Cerebellar nuclear complex (tissue), 1 donor: ENCODE results near the gene MCF2L2.

Experiments
- DNase-seq, 2 experiments: peaks; one replicate each; lab custom pipeline; 2025; lab: John Stamatoyannopoulos, UW

Gene MCF2L2

GRCh38 chr3:183265834-183266417 is 162.5 kb downstream of the MCF2L2 start:
- DNase-seq, result no peak

DNA sequence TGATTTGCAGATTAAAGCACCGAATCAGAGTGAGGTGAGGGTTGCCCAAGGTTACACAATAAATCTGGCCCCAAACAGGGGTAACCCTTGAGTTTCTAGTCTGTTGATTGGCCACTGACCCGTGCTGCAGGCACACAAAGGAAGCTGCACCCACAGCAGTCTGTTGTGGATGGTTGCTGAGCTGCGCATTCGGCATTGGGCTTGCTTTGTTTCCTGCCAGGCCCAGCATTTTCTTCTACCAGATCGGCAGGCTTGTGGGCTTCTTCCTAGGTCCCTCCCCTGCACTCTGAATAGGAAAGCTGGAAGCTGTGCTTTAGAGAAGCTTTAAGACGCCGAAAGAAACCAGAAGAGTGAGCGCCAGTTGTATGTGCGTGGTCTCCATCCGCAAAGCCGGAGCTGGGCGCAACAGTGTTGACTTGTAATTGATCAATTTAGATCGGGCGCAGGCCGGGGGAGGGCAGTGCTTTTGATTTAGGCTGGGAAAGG is 163.2 kb downstream of the MCF2L2 start:
- no peak for DNase-seq

DNA sequence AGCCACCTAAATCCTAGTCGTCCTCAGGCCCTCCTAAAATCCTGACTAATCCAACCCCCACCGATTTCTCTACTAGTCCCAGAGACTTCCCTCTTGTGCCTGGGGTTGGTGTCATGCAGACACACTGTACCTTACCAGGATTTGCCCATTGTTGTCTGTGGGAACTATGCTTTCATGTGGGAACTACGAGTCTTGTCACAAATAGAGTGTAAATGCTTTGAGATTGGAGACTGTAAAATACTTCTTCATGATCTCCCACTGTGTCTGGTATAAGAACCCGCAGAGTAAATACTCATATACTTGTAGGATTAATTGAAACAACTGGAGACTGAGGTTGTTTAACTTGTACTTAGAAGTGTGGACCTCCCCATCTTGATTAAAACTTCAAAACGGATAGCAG is 164.2 kb downstream of the MCF2L2 start:
- no peak for DNase-seq

- no peak for DNase-seq
Observed at GRCh38 chr3:183262875-183263378, 165.5 kb downstream of the MCF2L2 start.

DNA sequence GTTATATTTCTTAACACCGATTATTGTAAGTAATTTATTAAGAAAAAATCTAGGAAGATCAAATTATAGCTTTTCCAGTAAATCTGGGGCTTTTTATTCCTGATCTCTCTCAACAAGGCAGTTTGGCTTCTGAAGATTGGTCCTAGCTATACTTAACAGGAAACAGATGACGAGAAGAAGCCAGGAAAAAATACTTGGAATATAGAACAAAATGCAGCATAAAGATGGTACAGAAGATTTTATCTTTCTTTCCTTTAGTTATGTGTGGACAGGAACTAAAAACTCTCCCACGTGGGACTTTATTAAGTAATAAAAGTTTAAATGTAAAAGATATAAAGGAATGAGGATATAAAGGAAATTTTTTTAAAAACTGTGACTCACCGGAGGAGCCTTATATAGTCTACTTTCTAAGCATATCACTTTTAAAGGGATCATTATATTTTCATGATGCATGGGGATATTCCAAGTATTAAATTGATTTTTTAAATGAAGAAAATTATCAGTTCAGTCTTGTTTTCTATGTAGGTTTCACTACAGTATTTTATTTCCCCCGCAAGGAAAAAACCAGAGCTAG is 167.2 kb downstream of the MCF2L2 start:
- DNase-seq, result no peak

DNA sequence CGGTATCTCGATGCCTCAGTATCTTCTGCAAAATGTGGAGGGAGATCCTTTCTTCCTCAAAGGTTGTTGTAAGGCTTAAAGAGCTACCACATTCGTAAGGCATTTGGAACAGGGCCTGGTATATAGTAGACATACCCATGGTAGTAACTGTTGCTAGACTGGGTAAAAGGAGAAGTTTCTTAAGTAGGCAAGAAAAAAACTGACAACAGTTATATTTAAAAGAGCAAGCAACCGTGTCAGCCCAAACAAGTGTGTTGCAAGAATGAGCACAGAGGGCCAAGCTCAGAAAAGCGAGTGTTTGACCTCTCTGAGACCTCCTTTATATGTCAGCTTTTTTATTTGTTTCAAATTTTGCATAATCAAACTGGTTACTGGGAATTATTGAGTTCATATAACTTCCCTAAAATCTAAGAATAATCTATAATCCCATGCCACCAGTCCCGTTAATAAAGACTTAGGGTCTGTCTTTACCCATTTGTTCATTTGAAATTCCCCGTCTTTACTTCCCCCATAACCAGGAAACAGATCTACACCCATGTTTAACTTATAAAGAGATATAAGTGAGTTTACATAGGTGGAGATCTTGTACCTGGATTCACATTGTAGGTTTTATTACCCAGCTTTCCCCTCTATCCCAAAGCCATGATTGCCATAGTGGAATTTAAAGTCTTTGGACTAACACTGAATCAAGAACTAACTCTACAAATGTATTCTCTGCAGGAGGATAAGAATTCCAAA is 168.1 kb downstream of the MCF2L2 start:
- DNase-seq, result no peak

- DNase-seq, result no peak
Observed at GRCh38 chr3:183259621-183260020, 168.8 kb downstream of the MCF2L2 start.

DNA sequence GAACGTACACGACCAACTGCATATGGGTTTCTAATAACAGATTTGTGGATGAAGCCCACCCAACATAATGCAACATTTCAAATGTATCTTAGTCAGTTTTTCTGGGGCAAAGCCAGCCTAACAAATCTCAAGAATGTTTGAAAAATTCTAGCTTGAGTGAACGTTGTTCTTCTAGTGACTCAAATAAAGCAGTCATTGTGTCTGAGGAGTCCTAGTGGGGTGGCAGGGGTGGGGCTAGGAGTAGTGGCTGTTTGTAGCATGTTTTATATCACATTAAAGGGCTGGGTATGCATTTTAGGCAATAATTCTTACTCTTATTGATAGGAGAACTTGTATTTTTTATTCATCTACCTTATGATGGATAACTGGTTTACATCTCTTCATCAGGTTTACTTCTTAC is 169.3 kb downstream of the MCF2L2 start:
- DNase-seq, result no peak

DNA sequence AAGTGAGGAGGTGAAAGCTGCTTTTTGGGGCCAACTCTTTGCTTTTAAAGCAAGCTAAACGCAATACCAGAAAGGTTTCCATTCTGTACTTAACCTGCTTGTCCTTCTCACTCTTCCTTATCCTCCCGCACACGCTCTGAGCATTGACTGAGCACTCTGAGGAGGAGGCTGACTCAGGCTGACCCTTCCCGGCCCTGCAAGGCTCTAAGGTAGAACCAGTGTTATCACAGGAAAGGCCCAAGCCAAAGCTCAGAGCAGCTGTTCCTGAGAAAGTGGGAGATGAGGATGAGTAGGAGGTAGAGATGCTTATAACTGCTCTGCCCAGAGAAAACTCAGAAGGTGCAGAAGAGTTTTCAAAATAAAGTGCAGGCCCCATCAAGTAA is 173.1 kb downstream of the MCF2L2 start:
- DNase-seq, result no peak

GRCh38 chr3:183254487-183255347 is 173.7 kb downstream of the MCF2L2 start:
- no peak for DNase-seq

DNA sequence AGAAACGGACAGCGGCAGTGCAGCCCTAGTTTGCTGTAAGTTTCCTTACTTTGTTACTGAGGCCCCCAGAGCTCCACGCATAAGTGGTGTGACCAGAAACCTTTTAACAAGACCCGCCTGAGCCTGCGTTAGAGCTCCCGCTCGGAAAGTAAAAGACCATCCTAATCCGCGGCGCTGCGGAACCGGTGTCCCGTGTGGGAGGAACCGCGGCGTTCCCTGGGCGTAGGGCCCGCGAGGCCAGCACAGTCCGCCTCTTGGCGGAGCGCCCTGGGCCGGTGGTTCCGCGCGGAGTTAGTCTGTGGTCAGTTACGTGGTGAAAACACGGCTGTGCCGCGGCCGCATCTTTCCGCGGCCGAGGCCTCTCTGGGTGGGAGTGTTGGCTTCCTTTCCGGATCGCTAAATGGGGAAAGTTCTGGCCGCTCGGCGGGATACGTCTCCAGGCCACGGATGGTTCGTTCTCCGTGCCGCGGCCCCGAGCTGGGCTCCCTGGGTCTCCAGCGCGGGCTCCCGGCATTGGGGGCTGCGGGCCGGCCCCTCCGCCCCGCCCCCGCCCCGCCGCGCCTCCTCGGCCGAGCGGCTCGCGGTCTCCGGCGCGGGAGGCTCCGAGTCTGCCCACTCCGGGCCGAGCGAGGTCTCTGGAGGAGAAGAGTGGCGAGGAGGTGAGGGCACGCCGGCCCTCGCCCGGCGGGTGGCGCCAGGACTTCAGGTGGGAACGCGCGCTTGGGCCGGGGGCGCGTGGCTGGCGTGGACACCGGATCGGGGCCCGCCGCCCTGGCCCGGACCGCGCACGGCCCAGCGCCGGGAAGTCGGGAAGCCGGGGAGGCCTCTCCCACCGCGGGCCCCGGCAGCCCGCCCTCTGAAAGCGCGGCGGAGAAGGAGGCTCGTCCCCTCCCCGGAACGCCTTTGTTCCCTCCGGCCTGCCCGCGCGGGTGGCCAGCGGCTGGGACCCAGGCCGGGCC is 174.6 kb downstream of the MCF2L2 start:
- no peak for DNase-seq

- DNase-seq, result no peak
Observed at GRCh38 chr3:183252973-183253527, 175.4 kb downstream of the MCF2L2 start, which contains the start of gene B3GNT5. Gene B3GNT5, plus strand, starts transcription at chr3:183253253. Its CDS starts 16,546 bp downstream, at chr3:183269799.

- no peak for DNase-seq
Observed at GRCh38 chr3:183252118-183252782, 176.2 kb downstream of the MCF2L2 start.

DNA sequence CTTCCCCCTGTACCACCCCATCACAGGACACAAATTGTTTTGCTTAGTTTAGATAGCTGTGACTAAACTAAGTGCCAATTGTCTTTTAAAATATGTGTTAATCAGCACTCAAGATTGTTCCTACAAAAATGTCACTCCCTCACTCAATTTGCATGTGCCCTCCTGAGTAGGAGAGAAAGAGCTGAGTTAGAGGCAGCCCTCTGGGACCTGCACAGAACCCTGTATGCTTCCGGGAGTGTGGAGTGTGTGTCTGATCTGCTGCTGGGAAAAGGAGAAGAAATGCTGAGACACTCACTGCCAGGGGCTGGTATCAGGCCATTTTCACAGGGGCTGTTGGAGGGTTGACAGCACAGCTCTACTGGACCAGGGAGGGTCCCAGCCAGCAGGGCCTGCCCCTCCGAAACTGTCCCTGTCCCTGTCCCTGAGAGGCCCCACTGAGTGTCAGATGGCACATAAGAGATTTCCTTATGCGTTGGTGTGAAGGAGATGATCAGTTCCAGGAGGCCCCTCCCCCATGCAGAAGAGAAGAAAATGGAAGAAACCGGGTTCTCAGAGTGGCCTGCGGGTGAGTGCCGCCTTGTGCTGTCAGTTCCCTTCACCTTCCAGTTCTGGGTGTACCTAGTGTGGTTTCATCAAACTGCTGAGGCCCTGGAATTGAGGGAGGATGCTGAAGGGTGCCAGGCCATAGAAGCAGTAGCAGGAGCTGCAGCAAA is 179.3 kb downstream of the MCF2L2 start:
- no peak for DNase-seq

GRCh38 chr3:183247011-183247589 is 181.3 kb downstream of the MCF2L2 start:
- DNase-seq, result no peak

DNA sequence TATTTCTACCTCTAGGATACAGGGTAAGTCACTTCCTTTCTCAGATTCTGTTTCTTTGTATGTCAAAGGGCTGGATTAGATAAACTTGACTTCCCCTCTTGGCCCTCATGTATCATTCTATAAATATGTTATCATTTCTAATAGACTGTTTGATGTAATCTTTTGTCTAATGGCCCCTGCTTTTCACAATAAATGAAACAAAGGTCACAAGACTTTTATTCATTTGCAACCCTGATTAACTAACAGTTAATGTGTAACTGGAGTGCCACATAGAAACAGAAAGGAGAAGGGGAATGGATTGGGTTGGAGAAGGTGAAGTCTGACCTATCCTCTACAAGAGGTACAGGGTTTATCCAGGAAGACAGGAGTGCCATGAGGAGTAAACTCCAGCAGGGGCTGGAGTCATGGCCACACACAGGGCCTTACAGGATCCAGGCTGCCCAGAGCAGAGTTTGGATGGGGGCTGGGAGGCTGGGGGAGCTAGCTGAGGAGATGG is 183.4 kb downstream of the MCF2L2 start:
- no peak for DNase-seq

- DNase-seq, result no peak
Observed at GRCh38 chr3:183244219-183244618, 184.2 kb downstream of the MCF2L2 start.

DNA sequence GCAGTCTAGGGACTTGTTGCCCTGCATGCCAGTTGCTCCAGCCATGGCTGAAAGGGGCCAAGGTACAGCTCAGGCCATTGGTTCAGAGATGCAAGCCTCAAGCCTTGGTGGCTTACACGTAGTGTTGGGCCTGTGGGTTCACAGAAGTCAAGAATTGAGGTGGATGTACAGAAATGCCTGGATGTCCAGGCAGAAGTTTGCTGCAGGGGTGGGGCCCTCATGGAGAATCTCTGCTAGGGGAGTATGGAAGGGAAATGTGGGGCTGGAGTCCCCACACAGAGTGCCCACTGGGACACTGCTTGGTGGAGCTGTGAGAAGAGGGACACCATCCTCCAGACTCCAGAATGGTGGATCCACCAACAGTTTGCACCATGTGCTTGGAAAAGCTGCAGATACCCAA is 186.0 kb downstream of the MCF2L2 start:
- no peak for DNase-seq

GRCh38 chr3:183239046-183239445 is 189.4 kb downstream of the MCF2L2 start:
- DNase-seq, result no peak
